ENCODE measurements around the gene APEH. TPM values are rescaled to one million over a fixed set of nuclear protein-coding genes. Genes with fewer than 3 reads are reported as not detected.

Gene APEH
- total RNA-seq, 1 donor from 2014 or later: 141 TPM

DNA sequence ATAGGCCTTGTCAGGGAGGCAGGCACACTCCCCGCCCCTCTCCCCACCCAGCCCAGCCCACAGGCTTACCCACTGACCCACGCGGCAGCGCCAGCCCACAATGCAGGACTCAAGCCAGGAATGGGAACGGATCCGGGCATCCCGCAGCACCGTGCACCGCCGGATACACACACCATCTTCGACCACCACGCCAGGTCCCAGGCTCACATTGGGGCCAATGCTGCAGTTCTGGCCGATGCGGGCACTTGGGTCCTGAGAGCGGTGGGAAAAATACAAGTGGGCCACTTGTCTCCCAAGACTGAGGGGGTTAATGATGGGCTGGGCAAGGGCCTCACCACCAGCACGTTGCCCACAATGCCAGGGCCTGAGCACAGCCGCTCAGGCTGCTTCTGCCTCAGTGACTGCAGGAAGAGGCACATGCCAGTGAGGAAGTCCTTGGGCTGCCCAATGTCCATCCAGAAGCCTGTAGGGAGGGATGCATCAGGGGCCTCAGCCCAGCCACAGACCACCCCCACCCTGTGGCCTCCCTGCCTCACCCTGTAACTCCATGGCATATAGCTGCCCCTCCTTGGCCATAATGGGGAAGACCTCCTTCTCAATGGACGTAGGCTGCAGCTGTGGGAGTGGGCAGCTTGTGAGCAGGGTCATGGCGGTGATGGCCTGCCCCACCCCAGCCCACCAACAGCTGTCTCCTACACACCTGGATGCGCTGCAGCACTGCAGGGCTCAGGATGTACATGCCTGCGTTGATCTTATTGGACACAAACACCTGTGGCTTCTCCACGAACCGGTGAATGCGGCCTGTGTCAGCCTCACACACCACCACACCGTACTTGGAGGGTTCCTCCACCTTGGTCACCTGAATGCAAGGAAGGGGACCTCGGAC, 48.0 kb downstream of the APEH start:
- peak overlapping the region; percentile 95 for H3K4me3 Mint-ChIP-seq
- peaks cover 3% of the 10 kb centered on the region for H3K36me3 Mint-ChIP-seq

GRCh38 chr3:49722896-49723295, 48.7 kb downstream of the APEH start:
- H3K4me1 Mint-ChIP-seq (ENCODE audit: unreplicated experiment): peaks cover 13% of the 10 kb centered on the region
- peak overlapping the region; percentile 98 for H3K27ac Mint-ChIP-seq
- H3K36me3 Mint-ChIP-seq: peaks cover 3% of the 10 kb centered on the region
- peak; percentile 70 for DNase-seq (ENCODE audit: extremely low spot score, unreplicated experiment)
- TF ChIP-seq, protein P1, sequence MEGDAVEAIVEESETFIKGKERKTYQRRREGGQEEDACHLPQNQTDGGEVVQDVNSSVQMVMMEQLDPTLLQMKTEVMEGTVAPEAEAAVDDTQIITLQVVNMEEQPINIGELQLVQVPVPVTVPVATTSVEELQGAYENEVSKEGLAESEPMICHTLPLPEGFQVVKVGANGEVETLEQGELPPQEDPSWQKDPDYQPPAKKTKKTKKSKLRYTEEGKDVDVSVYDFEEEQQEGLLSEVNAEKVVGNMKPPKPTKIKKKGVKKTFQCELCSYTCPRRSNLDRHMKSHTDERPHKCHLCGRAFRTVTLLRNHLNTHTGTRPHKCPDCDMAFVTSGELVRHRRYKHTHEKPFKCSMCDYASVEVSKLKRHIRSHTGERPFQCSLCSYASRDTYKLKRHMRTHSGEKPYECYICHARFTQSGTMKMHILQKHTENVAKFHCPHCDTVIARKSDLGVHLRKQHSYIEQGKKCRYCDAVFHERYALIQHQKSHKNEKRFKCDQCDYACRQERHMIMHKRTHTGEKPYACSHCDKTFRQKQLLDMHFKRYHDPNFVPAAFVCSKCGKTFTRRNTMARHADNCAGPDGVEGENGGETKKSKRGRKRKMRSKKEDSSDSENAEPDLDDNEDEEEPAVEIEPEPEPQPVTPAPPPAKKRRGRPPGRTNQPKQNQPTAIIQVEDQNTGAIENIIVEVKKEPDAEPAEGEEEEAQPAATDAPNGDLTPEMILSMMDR (conservative IDR thresholded peaks at IDR 0.05): no peak
- no peaks in the 10 kb centered on the region for H3K27me3 Mint-ChIP-seq
- no peaks in the 10 kb centered on the region for H3K9me3 Mint-ChIP-seq
- H3K4me3 Mint-ChIP-seq: peak overlapping the region; percentile 95

More for the DNA sequence above, 48.0 kb downstream of the APEH start:
- peak; percentile 53 for DNase-seq (ENCODE audit: extremely low spot score, unreplicated experiment)
- no peaks in the 10 kb centered on the region for H3K27me3 Mint-ChIP-seq
- TF ChIP-seq, protein P1 (conservative IDR thresholded peaks at IDR 0.05): no peak
- no peaks in the 10 kb centered on the region for H3K9me3 Mint-ChIP-seq
- peak overlapping the region; percentile 98 for H3K27ac Mint-ChIP-seq
- H3K4me1 Mint-ChIP-seq (ENCODE audit: unreplicated experiment): peaks cover 13% of the 10 kb centered on the region

DNA sequence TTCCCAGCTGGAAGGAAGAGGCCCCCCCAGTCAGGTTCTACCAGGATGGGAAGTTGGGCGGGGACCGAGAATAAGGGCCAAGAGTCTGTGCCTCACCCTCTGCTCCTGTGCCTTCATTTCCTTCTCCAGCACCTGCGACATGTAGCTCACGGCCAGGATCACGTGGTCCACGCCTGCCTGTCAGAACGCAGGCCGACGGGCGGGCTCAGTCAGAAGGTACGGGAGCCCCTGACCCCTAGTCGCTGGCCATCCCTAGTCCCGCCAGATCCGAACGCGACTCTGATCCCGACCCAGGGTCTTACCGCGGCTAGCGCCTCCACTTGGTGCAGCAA, 49.1 kb downstream of the APEH start:
- Mint-ChIP-seq H3K27ac (peak overlapping the region; percentile 98), H3K9me3 (no peaks in the 10 kb centered on the region), H3K4me3 (peak overlapping the region; percentile 95), H3K27me3 (no peaks in the 10 kb centered on the region), H3K4me1 (ENCODE audit: unreplicated experiment) (peaks cover 13% of the 10 kb centered on the region), H3K36me3 (peaks cover 3% of the 10 kb centered on the region)
- TF ChIP-seq, protein P1 (conservative IDR thresholded peaks at IDR 0.05): no peak
- DNase-seq (ENCODE audit: extremely low spot score, unreplicated experiment): peak; percentile 70

DNA sequence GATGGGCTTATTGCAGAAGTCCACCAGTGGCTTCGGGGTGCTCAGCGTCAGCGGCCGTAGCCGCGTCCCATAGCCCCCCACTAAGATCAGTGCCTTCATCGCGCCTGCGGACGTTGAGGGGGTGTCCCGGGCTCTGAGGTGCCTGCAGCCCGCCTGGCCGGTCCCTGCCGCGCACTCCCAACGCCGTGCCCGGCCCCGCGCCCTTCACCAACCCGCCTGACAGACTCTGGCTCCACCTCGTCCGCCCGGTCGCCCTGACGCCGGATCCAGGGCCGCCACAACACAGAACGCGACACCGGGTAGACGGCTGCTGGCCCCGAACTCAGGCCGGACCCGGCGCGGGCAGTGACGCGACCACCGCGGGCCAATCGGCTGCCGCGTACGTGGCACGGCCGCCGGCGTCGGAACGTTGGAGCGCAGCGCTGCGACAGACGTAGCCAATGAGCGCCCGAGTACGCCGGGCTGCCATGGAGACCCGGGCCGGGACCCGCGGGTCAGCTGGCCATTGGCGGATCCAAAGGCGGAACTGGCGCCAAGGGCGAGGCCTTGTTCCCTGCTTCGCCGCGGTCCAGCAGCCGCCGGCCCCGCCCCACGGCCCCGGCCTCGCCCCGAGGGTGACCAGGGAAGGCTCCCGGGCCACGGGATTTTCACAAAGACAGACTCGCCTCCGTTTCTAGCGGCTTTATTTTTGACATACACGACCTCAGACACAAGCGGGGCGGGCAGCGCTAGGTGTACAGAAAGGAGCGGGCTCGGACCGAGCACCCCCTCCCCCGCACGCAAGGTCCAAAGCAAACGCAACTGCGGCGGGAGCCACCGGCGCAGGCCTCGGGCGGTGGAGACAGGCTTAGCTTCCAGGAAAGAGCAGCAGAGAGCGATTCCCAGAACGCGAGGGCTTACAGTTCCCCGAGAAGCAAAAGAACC, 49.7 kb downstream of the APEH start, which contains the start of gene GMPPB:
Gene GMPPB (minus strand): TSS at position 324 of the 924 bp plus-strand sequence. CDS start 225 bp downstream, at position 99.
- peaks cover 9% of the 10 kb centered on the region for H3K4me1 Mint-ChIP-seq (ENCODE audit: unreplicated experiment)
- peak within 1 kb of the TSS; percentile 95 for H3K4me3 Mint-ChIP-seq
- H3K27me3 Mint-ChIP-seq: no peaks in the 10 kb centered on the region
- TF ChIP-seq, protein P1 (conservative IDR thresholded peaks at IDR 0.05): no peak
- peaks cover 3% of the 10 kb centered on the region for H3K36me3 Mint-ChIP-seq
- peak within 1 kb of the TSS; percentile 98 for H3K27ac Mint-ChIP-seq
- DNase-seq (ENCODE audit: extremely low spot score, unreplicated experiment): peak; percentile 98
- H3K9me3 Mint-ChIP-seq: no peaks in the 10 kb centered on the region

GRCh38 chr3:49724586-49724985, 50.4 kb downstream of the APEH start:
- Mint-ChIP-seq H3K27me3 (no peaks in the 10 kb centered on the region), H3K27ac (peak overlapping the region; percentile 98), H3K4me3 (peak overlapping the region; percentile 95), H3K9me3 (no peaks in the 10 kb centered on the region), H3K4me1 (ENCODE audit: unreplicated experiment) (peaks cover 7% of the 10 kb centered on the region), H3K36me3 (peaks cover 3% of the 10 kb centered on the region)
- no peak for DNase-seq (ENCODE audit: extremely low spot score, unreplicated experiment)
- TF ChIP-seq, protein P1 (conservative IDR thresholded peaks at IDR 0.05): no peak

All from type B pancreatic cell (in vitro differentiated cells).